K562 (cell line): Measurements from ENCODE around the gene PSME4. TPM values are rescaled to one million over a fixed set of nuclear protein-coding genes. Genes with fewer than 3 reads are reported as not detected.

Source experiments
- ATAC-seq: fragments of 200-7000 bp; cut with Tn5 transposase; 3 replicates; pipeline ENCODE4 v1.9.1; 2020; ENCODE audit warnings: moderate library complexity
- BruUV-seq: library from RNA; stranded (reverse); fragments of 400-500 nt; replicated peaks from 2 replicates; lab custom pipeline; 2021; lab: Mats Ljungman, UMichigan
- CTCF ChIA-PET: fragments of 300-600 bp; formaldehyde crosslinking; extraction: SDS; loops from one replicate; lab custom pipeline; 2021; ENCODE audit warnings: low intra/inter-chr PET ratio; lab: Yijun Ruan, JAX
- POLR2A ChIA-PET: fragments of 300-600, 350-650 bp; sonication (Branson Sonifier 250); formaldehyde crosslinking; extraction: SDS; loops from one replicate; lab custom pipeline; 2021; ENCODE audit warnings: antibody characterized with exemption, inconsistent platforms; lab: Yijun Ruan, JAX
- DNase-seq, 4 experiments: peaks; one replicate each; pipeline versions ENCODE4 v3.0.0 to v3.0.0-alpha.2; 2011 to 2018; ENCODE audit warnings: low spot score in 3 of 4, mixed read lengths in 3 of 4; ENCODE audit errors: extremely low read depth in 1 of 4
- FAIRE-seq: peaks from 2 replicates; lab custom pipeline; 2011; peaks lifted over from hg19 to GRCh38; lab: Jason Lieb, UNC
- H2AFZ ChIP-seq: 2 replicates; pipeline ENCODE4 v1.6.0; 2011; ENCODE audit warnings: low read depth, low read length, control low read depth, inconsistent platforms
- H3K27ac ChIP-seq: fragments of 200-600 bp; 3 replicates; pipeline ENCODE4 v1.8.0; 2011; ENCODE audit warnings: low read depth, mild to moderate bottlenecking, control low read depth, inconsistent platforms, low read length, moderate library complexity, mixed read lengths; ENCODE audit errors: extremely low read depth
- H3K27me3 ChIP-seq, 2 experiments: fragments of 300-600 bp in 1 of 2; 2 replicates in 1 of 2; 3 replicates in 1 of 2; pipeline versions ENCODE4 v1.6.0 to v1.8.0; 2011; ENCODE audit warnings: inconsistent platforms in 2 of 2, low read length in 2 of 2, mild to moderate bottlenecking in 1 of 2, mixed read lengths in 1 of 2, moderate library complexity in 1 of 2; ENCODE audit not compliant: control insufficient read depth in 2 of 2, insufficient read depth in 2 of 2
- H3K36me3 ChIP-seq: fragments of 300-600 bp; 3 replicates; pipeline ENCODE4 v1.8.0; 2011; ENCODE audit warnings: mild to moderate bottlenecking, low read length, inconsistent platforms; ENCODE audit not compliant: control insufficient read depth, insufficient read depth
- H3K4me1 ChIP-seq, 2 experiments: fragments of 200-600 bp in 1 of 2; replicated peaks in 1 of 2; 2 replicates in 1 of 2; 3 replicates in 1 of 2; pipeline versions ENCODE4 v1.5.1 to v1.8.0; 2011; ENCODE audit warnings: inconsistent platforms in 2 of 2, low read length in 2 of 2, mild to moderate bottlenecking in 1 of 2, mixed read lengths in 1 of 2, moderate library complexity in 1 of 2; ENCODE audit not compliant: control insufficient read depth in 2 of 2, insufficient read depth in 2 of 2
- H3K4me2 ChIP-seq: 2 replicates; pipeline ENCODE4 v1.6.1; 2011; ENCODE audit warnings: low read length, control low read depth, inconsistent platforms, mixed read lengths; ENCODE audit not compliant: insufficient read depth
- H3K4me3 ChIP-seq: fragments of 200-600 bp; sonication (generic), shearing (Covaris generic); 2 replicates; pipeline ENCODE4 v1.5.1; 2016; ENCODE audit warnings: control low read depth, inconsistent platforms
- H3K79me2 ChIP-seq: fragments of 200-600 bp; 3 replicates; pipeline ENCODE4 v1.8.0; 2011; ENCODE audit warnings: low read length, inconsistent platforms; ENCODE audit not compliant: control insufficient read depth, insufficient read depth
- H3K9ac ChIP-seq, 2 experiments: 2 replicates each; pipeline versions ENCODE4 v1.6.0 to v1.6.1; 2011; ENCODE audit warnings: low read depth in 2 of 2, low read length in 2 of 2, control low read depth in 1 of 2, inconsistent platforms in 1 of 2, mild to moderate bottlenecking in 1 of 2, mixed read lengths in 1 of 2; ENCODE audit not compliant: insufficient read depth in 1 of 2
- H3K9me1 ChIP-seq: one replicate; pipeline ENCODE4 v1.6.0; 2011; ENCODE audit warnings: inconsistent platforms, mild to moderate bottlenecking, low read length, moderate library complexity; ENCODE audit not compliant: control insufficient read depth, insufficient read depth
- H3K9me3 ChIP-seq: replicated peaks from 2 replicates; pipeline ENCODE4 v1.5.1; 2011; ENCODE audit warnings: low read depth, low read length, inconsistent platforms; ENCODE audit not compliant: control insufficient read depth, insufficient read depth
- H4K20me1 ChIP-seq: replicated peaks from 2 replicates; pipeline ENCODE4 v1.6.1; 2011; ENCODE audit warnings: low read length, inconsistent platforms, mixed read lengths; ENCODE audit not compliant: control insufficient read depth, insufficient read depth
- CTCFL ChIP-seq: IDR thresholded peaks from 2 replicates; pipeline ENCODE4 v1.6.1; 2011; ENCODE audit warnings: borderline replicate concordance, low read depth, mild to moderate bottlenecking, moderate library complexity, low read length; ENCODE audit not compliant: insufficient read depth, poor library complexity, severe bottlenecking
- DDX20 ChIP-seq: fragments of 450-650 bp; IDR thresholded peaks from 2 replicates; pipeline ENCODE4 v1.6.1; 2016; ENCODE audit warnings: missing genetic modification characterization, low read depth, mild to moderate bottlenecking, missing compliant biosample characterization, moderate library complexity
- GABPB2 ChIP-seq: fragments of 250-450 bp; sonication (Bioruptor Pico); conservative IDR thresholded peaks from 2 replicates; pipeline ENCODE4 v1.5.1; 2021; ENCODE audit warnings: mild to moderate bottlenecking
- IRF9 ChIP-seq: fragments of 450-650 bp; IDR thresholded peaks from 2 replicates; pipeline ENCODE4 v1.6.1; 2016; ENCODE audit warnings: missing biosample characterization, missing genetic modification characterization
- KHSRP ChIP-seq: fragments of 450-650 bp; IDR thresholded peaks from 2 replicates; pipeline ENCODE4 v1.6.1; 2017
- NFE2 ChIP-seq: IDR thresholded peaks from 2 replicates; pipeline ENCODE4 v1.6.1; 2014; ENCODE audit warnings: antibody characterized with exemption, low read depth
- PYGO2 ChIP-seq: fragments of 450-650 bp; IDR thresholded peaks from 2 replicates; pipeline ENCODE4 v1.6.1; 2016; ENCODE audit warnings: mild to moderate bottlenecking, missing genetic modification characterization, moderate library complexity, missing compliant biosample characterization
- THAP7 ChIP-seq: fragments of 250-450 bp; sonication (Bioruptor Pico); IDR thresholded peaks from 2 replicates; pipeline ENCODE4 v1.5.0; 2021
- VEZF1 ChIP-seq: fragments of 200-800 bp; sonication (Bioruptor generic); IDR thresholded peaks from 2 replicates; pipeline ENCODE4 v1.6.1; 2017; ENCODE audit warnings: missing genetic modification characterization, missing compliant biosample characterization
- ZFP91 ChIP-seq: sonication (generic); formaldehyde crosslinking; IDR thresholded peaks from 2 replicates; pipeline ENCODE4 v1.8.0; 2022; ENCODE audit warnings: mild to moderate bottlenecking, missing genetic modification reagents
- ZNF124 ChIP-seq: sonication (generic); formaldehyde crosslinking; IDR thresholded peaks from 2 replicates; pipeline ENCODE4 v1.8.1; 2022; ENCODE audit warnings: missing genetic modification reagents
- ZNF146 ChIP-seq: IDR thresholded peaks from one replicate; pipeline ENCODE4 v1.6.1; 2018; ENCODE audit warnings: missing compliant biosample characterization; ENCODE audit not compliant: unreplicated experiment
- WGBS: fragments of 100-300 bp; shearing (Covaris generic); methylation state at CpG from one replicate; pipeline ENCODE4 v1.1.6; 2016; ENCODE audit warnings: low coverage, mixed read lengths; ENCODE audit not compliant: insufficient coverage; ENCODE audit errors: missing lambda C conversion rate; 5-methylcytosine and 5-hydroxymethylcytosine counted together
- in situ Hi-C: fragments of 300-500 bp; cut with MboI; formaldehyde crosslinking; loops from 4 replicates; pipeline ENCODE4 v1.15.0; 2018; ENCODE audit warnings: inconsistent platforms, mixed read lengths
- intact Hi-C: fragments of 100-400 bp; cut with micrococcal nuclease; formaldehyde crosslinking; loops from 2 replicates; pipeline ENCODE4 v1.14.2; 2022
- polyA plus RNA-seq, 8 experiments: library from polyadenylated mRNA; depleted of rRNA in 4 of 8; stranded (reverse) in 5 of 8; unstranded in 3 of 8; fragments of >200 nt; fragmentation: Nextera tagmentation in 2 of 8; fragmentation: Illumina TruSeq in 1 of 8; extraction: Ambion mirVana in 2 of 8; extraction: Trizol in 1 of 8; gene quantifications; 2 replicates each; pipeline versions ENCODE4 v1.2.1 to v1.2.3, GENCODE V29; 2011 to 2014; ENCODE audit warnings: inconsistent platforms in 1 of 8, missing spikeins in 1 of 8
- total RNA-seq, 7 experiments: library from RNA; depleted of rRNA in 6 of 7; stranded (reverse); fragments of >200 nt in 6 of 7; fragmentation: Illumina TruSeq in 2 of 7; extraction: Trizol in 2 of 7; gene quantifications; 2 replicates each; pipeline versions ENCODE4 v1.2.1 to v1.2.3, GENCODE V29; 2011 to 2021; ENCODE audit warnings: low replicate concordance in 1 of 7

The PSME4 gene
- total and polyA plus RNA-seq, 9 of the 15 experiments (the other 6 are each of a cell fraction or from before 2014, with no cell fraction given), result 24.3 to 77.8 (median 40.5) TPM

GRCh38 chr2:53856272-53856671 is 114.5 kb downstream of the PSME4 start:
- Histone ChIP-seq H3K4me2 (no peak overlapping the region), H3K4me3 (no peak overlapping the region), H3K9ac (no peak overlapping the region), H3K27ac (no peak overlapping the region), H2AFZ (no peak overlapping the region), H3K9me1 (no peaks in the 10 kb centered on the region), H3K79me2 (no peaks in the 10 kb centered on the region), H3K27me3 (no peaks in the 10 kb centered on the region), H3K36me3 (peaks cover 32% of the 10 kb centered on the region; the same call in 2 of the 3 replicates), H3K4me1 (no peaks in the 10 kb centered on the region; a peak in 1 of 5 replicates), H3K9me3 (no peaks in the 10 kb centered on the region), H4K20me1 (no peaks in the 10 kb centered on the region)
- no TSS peak for BruUV-seq
- FAIRE-seq, result no peak
- intact Hi-C loops, result no loop called here
- ChIA-PET CTCF (no interaction called here), POLR2A (no interaction called here)
- peak; percentile 17; the same call in 1 of the 3 replicates for ATAC-seq
- DNase-seq, result no peak
- 76% methylated on average over 2 of the region's 2 CpGs for WGBS
- in situ Hi-C loops, result no loop called here
- TF ChIP-seq VEZF1 (CRISPR knock-in tag), result no peak
- TF ChIP-seq DDX20 (tag), result no peak
- TF ChIP-seq ZNF124 (CRISPR knock-in tag), result no peak
- no peak for TF ChIP-seq NFE2
- TF ChIP-seq CTCFL, result no peak
- no peak for TF ChIP-seq ZFP91 (CRISPR knock-in tag)
- no peak for TF ChIP-seq GABPB2 (CRISPR knock-in tag)
- TF ChIP-seq PYGO2 (tag), result no peak
- no peak for TF ChIP-seq IRF9 (tag)
- no peak for TF ChIP-seq ZNF146 (CRISPR knock-in tag)
- no peak for TF ChIP-seq THAP7
- TF ChIP-seq KHSRP, result no peak
